PFSK-1 (cell line): Measurements from ENCODE around the gene PCNX3.

Experiments
- SIN3A ChIP-seq: IDR thresholded peaks from 2 replicates; pipeline ENCODE4 v1.6.1; 2012; ENCODE audit warnings: mild to moderate bottlenecking, low read length, moderate library complexity, borderline replicate concordance; ENCODE audit not compliant: insufficient read depth
- TF ChIP-seq, protein P1 (sequence below), 2 experiments: IDR thresholded peaks; 2 replicates each; pipeline versions ENCODE4 v1.6.1 to v1.8.0; 2011 to 2012; ENCODE audit warnings: low read depth in 2 of 2, low read length in 2 of 2, control low read depth in 1 of 2, inconsistent platforms in 1 of 2, mild to moderate bottlenecking in 1 of 2, moderate library complexity in 1 of 2; ENCODE audit not compliant: insufficient read depth in 1 of 2

DNA sequence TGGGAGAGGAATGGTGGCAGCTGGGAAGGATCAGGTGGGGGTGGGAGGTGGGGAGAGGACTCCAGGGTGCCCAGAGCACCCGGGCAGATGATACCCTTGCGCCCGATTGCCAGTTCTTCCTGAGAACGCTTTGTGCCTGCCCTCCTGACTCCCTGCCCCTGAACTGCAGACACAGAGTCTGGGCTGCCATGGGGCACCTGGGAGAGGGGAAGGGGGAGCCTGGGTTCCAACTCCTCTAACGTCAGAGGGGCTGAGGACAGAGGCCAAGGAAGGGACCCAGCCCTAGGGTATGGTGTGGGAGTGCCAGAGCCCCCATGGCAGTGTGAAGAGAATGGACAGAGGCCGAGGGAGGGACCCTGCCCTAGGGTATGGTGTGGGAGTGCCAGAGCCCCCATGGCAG is 19.1 kb upstream of the PCNX3 start:
- TF ChIP-seq, protein P1, sequence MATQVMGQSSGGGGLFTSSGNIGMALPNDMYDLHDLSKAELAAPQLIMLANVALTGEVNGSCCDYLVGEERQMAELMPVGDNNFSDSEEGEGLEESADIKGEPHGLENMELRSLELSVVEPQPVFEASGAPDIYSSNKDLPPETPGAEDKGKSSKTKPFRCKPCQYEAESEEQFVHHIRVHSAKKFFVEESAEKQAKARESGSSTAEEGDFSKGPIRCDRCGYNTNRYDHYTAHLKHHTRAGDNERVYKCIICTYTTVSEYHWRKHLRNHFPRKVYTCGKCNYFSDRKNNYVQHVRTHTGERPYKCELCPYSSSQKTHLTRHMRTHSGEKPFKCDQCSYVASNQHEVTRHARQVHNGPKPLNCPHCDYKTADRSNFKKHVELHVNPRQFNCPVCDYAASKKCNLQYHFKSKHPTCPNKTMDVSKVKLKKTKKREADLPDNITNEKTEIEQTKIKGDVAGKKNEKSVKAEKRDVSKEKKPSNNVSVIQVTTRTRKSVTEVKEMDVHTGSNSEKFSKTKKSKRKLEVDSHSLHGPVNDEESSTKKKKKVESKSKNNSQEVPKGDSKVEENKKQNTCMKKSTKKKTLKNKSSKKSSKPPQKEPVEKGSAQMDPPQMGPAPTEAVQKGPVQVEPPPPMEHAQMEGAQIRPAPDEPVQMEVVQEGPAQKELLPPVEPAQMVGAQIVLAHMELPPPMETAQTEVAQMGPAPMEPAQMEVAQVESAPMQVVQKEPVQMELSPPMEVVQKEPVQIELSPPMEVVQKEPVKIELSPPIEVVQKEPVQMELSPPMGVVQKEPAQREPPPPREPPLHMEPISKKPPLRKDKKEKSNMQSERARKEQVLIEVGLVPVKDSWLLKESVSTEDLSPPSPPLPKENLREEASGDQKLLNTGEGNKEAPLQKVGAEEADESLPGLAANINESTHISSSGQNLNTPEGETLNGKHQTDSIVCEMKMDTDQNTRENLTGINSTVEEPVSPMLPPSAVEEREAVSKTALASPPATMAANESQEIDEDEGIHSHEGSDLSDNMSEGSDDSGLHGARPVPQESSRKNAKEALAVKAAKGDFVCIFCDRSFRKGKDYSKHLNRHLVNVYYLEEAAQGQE (IDR thresholded peaks at IDR 0.05; ENCODE audit: insufficient read depth in 1 of 2, low read depth in 2 of 2, low read length in 2 of 2): no peak
- no peak for TF ChIP-seq SIN3A
